Pancreas (tissue), 10 donors: ENCODE results near the gene LHFPL3. TPM values are rescaled to one million over a fixed set of nuclear protein-coding genes. Genes with fewer than 3 reads are reported as not detected.

Source experiments
- ATAC-seq, 4 donors: fragments of 200-7000 bp; cut with Tn5 transposase; one replicate each; pipeline versions ENCODE4 v1.8.0 to v1.9.1; 2020; ENCODE audit warnings: mild to moderate bottlenecking in 4 of 4, moderate library complexity in 4 of 4
- DNase-seq, 6 donors: peaks; one replicate each; pipeline ENCODE4 v3.0.0-alpha.2; 2020
- FAIRE-seq: peaks from 2 replicates; lab custom pipeline; 2012; peaks lifted over from hg19 to GRCh38; lab: Jason Lieb, UNC
- H3K27ac ChIP-seq, 4 donors: fragments of 200-600 bp; sonication (generic); 1 replicate in 3 of 4; 2 replicates in 1 of 4; pipeline versions ENCODE4 v1.5.0 to v1.8.0; 2020
- H3K27me3 ChIP-seq, 4 donors: fragments of 200-600 bp; one replicate each; pipeline ENCODE4 v1.8.0; 2021
- H3K36me3 ChIP-seq, 3 donors: fragments of 200-600 bp; sonication (generic) in 1 of 3; one replicate each; pipeline versions ENCODE4 v1.5.0 to v1.8.0; 2020 to 2021
- H3K4me1 ChIP-seq, 3 donors: fragments of 200-600 bp; one replicate each; pipeline ENCODE4 v1.8.0; 2021
- H3K4me3 ChIP-seq, 4 donors: fragments of 200-600 bp; sonication (generic) in 2 of 4; one replicate each; pipeline versions ENCODE4 v1.5.0 to v1.8.0; 2020 to 2021
- H3K9me3 ChIP-seq, 4 donors: fragments of 200-600 bp; one replicate each; pipeline ENCODE4 v1.8.0; 2021
- CTCF ChIP-seq, 4 donors: fragments of 200-600 bp; sonication (generic) in 3 of 4; IDR thresholded peaks; one replicate each; pipeline versions ENCODE4 v1.5.0 to v1.8.0; 2021; ENCODE audit warnings: antibody characterized with exemption in 4 of 4
- WGBS, 2 donors: extraction: QIAGEN DNeasy Blood & Tissue Kit; methylation state at CpG; one replicate each; pipeline ENCODE4 v1.1.7; 2013; 5-methylcytosine and 5-hydroxymethylcytosine counted together
- intact Hi-C, 3 donors: fragments of 100-400 bp; cut with DNase I; formaldehyde crosslinking; loops; one replicate each; pipeline versions ENCODE4 v1.11.1 to v1.14.2; 2022
- polyA plus RNA-seq, 2 donors: library from polyadenylated mRNA; stranded (reverse); fragments of 200-250 nt; gene quantifications; one replicate each; pipeline ENCODE4 v1.2.3, GENCODE V29; 2013
- total RNA-seq, 6 donors: library from RNA; stranded (reverse); fragmentation: NEBNext Ultra II Directional in 4 of 6; extraction: Animal tissue kit (Norgen Biotek cat#: 25700) in 4 of 6; gene quantifications; one replicate each; pipeline versions ENCODE4 v1.2.1 to v1.2.4, GENCODE V29; 2021 to 2023
- donor health status: healthy with polysubstance abuse.
- donor health status: DM: no; HTN: no; CAD: no; lungs with moderate emphysema.
- donor health status: DM: no; HTN: no; CAD: no.
- donor health status: control.
- donor health status: control.
- donor health status: Bipolar disorder and iron deficiency.
- donor health status: DM: yes; HTN: yes; CAD: no.
- donor health status: DM: no; HTN: no; CAD: no.
- donor health status: DM: no; HTN: no; CAD: no.
- donor health status: DM: yes; HTN: yes; CAD: no.

The LHFPL3 gene
- total and polyA plus RNA-seq, 8 donors, result not detected

GRCh38 chr7:104621321-104621720 is 292.9 kb downstream of the LHFPL3 start:
- no peaks in the 10 kb centered on the region for H3K27me3 ChIP-seq
- no peaks in the 10 kb centered on the region for H3K4me1 ChIP-seq
- TF ChIP-seq CTCF (IDR thresholded peaks at IDR 0.05), result no peak
- no peak for FAIRE-seq
- H3K36me3 ChIP-seq, result no peaks in the 10 kb centered on the region
- WGBS, 2 donors, result 24 to 42% methylated on average over 3 of the region's 3 CpGs
- no peaks in the 10 kb centered on the region for H3K9me3 ChIP-seq
- no peak for ATAC-seq
- H3K4me3 ChIP-seq, result no peak overlapping the region
- no peak overlapping the region for H3K27ac ChIP-seq
- intact Hi-C loops, result no loop called here
- DNase-seq, result no peak

- intact Hi-C loops, result no loop called here
- Histone ChIP-seq H3K27me3 (no peaks in the 10 kb centered on the region), H3K36me3 (no peaks in the 10 kb centered on the region), H3K4me3 (no peak overlapping the region), H3K4me1 (no peaks in the 10 kb centered on the region), H3K9me3 (no peaks in the 10 kb centered on the region), H3K27ac (no peak overlapping the region)
- FAIRE-seq, result no peak
- no peak for DNase-seq
- no peak for ATAC-seq
- no peak for TF ChIP-seq CTCF (IDR thresholded peaks at IDR 0.05)
Measured at GRCh38 chr7:104625956-104626355, 297.6 kb downstream of the LHFPL3 start.

- FAIRE-seq (no peak), ATAC-seq (peak in 1 of 4 donors; percentile 63), DNase-seq (peak in 1 of 6 donors; percentile 17)
- 3 to 7% methylated on average over 2 of the region's 2 CpGs for WGBS, 2 donors
- no peaks in the 10 kb centered on the region for H3K27me3 ChIP-seq
- no peaks in the 10 kb centered on the region for H3K4me1 ChIP-seq
- no peak overlapping the region for H3K4me3 ChIP-seq
- TF ChIP-seq CTCF (IDR thresholded peaks at IDR 0.05), result no peak
- intact Hi-C loops, result no loop called here
- H3K36me3 ChIP-seq, result no peaks in the 10 kb centered on the region
- no peaks in the 10 kb centered on the region for H3K9me3 ChIP-seq
- H3K27ac ChIP-seq, result no peak overlapping the region
Measured at GRCh38 chr7:104627516-104627915, 299.1 kb downstream of the LHFPL3 start.

- Histone ChIP-seq H3K4me1 (no peaks in the 10 kb centered on the region), H3K27ac (no peak overlapping the region), H3K4me3 (no peak overlapping the region), H3K36me3 (no peaks in the 10 kb centered on the region), H3K27me3 (no peaks in the 10 kb centered on the region), H3K9me3 (no peaks in the 10 kb centered on the region)
- no peak for DNase-seq
- WGBS, 2 donors, result 73 to 79% methylated on average over 1 of the region's 1 CpG
- no peak for ATAC-seq
- intact Hi-C loops, result no loop called here
- no peak for FAIRE-seq
- TF ChIP-seq CTCF (IDR thresholded peaks at IDR 0.05), result no peak
Measured at GRCh38 chr7:104628017-104628416, 299.6 kb downstream of the LHFPL3 start.

GRCh38 chr7:104629408-104629807 is 301.0 kb downstream of the LHFPL3 start:
- 22 to 65% methylated on average over 1 of the region's 1 CpG for WGBS, 2 donors
- TF ChIP-seq CTCF (IDR thresholded peaks at IDR 0.05), result no peak
- no peaks in the 10 kb centered on the region for H3K36me3 ChIP-seq
- H3K4me1 ChIP-seq, result no peaks in the 10 kb centered on the region
- no peaks in the 10 kb centered on the region for H3K9me3 ChIP-seq
- intact Hi-C loops, result no loop called here
- H3K27ac ChIP-seq, result no peak overlapping the region
- ATAC-seq, result no peak
- H3K27me3 ChIP-seq, result no peaks in the 10 kb centered on the region
- FAIRE-seq, result no peak
- no peak for DNase-seq
- H3K4me3 ChIP-seq, result no peak overlapping the region
